HL-60/S4 (cell line): Measurements from ENCODE around the gene TOR4A.
"Not testable (repeated sequence)": the region's sequence is repeated elsewhere in the genome, so short reads cannot be mapped to it uniquely, and the experiment has no call there.

ENCODE experiments used
- in situ Hi-C: fragments of 300-500 bp; cut with MboI; formaldehyde crosslinking; loops from 2 replicates; pipeline ENCODE4 v1.14.3; 2022; ENCODE audit warnings: low sequenced_read_pairs

The TOR4A gene

DNA sequence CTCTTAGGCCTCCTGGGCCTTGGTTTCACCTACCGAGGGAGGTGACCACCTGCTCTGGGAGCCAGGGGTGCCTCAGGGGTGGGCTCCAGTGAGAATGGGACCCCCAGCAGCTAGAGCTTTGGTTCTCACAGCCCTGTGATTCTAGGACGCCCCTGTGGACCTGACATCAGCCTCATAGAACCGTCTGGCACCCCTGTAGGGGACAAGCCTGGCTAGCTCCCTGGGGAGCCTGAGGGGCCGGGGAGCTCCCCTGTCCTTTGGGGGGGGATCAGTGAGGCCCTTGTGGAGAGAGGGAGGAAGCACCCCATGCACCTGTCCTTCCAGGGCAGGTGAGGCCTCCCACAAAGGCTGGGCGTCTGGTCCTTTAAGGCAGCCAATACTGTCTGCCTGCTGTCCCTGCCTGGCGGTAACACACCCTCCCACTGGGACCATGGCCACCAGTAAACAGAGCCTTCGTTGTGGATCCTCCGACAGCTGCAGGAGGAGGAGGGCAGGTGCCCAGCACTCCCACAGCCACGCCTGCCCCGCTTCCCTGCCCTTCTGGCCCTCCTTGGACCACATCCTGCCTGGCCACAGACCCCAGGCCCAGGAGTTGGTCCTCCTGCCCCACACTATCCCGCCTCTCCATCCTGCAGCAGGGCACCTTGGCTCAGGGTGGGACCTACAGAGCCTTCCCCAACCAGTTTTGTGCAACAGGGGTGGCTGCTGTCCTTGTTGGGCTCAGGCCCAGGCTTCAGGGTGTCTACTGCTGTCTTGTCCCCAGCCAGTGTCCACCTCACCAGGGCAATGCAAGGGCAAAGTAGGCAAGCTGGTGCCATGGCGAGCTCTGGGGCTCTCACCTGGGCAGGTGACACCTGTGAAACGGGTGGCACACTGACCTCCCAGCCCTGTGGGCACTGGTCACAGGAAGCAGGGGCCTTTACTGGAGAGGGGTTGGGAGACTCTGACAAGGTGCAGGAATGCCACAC, 39.5 kb upstream of the TOR4A start:
- in situ Hi-C loops, result no loop called here

DNA sequence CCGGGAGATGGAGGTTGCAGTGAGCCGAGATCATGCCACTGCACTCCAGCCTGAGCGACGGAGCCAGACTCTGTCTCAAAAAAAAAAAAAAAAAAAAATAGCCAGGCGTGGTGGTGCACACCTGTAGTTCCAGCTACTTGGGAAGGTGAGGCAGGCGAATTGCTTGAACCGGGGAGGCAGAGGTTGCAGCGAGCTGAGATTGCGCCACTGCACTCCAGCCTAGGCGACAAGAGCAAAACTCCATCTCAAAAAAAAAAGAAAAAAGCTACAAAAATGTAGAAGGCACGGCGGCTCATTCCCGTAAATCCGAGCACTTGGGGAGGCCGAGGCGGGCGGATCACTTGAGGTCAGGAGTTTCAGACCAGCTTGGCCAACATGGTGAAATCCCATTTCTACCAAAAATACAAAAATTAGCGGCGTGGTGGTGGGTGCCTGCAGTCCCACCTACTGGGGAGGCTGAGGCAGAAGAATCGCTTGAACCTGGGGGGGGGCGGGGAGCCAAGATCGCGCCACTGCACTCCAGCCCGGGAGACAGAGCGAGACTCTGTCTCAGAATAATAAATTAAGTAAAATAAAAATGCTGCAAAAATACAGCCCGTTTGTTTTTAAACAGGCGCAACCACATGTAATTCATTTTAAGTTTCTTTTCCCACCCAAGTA, 37.9 kb upstream of the TOR4A start:
- in situ Hi-C loops, result not testable (repeated sequence)

DNA sequence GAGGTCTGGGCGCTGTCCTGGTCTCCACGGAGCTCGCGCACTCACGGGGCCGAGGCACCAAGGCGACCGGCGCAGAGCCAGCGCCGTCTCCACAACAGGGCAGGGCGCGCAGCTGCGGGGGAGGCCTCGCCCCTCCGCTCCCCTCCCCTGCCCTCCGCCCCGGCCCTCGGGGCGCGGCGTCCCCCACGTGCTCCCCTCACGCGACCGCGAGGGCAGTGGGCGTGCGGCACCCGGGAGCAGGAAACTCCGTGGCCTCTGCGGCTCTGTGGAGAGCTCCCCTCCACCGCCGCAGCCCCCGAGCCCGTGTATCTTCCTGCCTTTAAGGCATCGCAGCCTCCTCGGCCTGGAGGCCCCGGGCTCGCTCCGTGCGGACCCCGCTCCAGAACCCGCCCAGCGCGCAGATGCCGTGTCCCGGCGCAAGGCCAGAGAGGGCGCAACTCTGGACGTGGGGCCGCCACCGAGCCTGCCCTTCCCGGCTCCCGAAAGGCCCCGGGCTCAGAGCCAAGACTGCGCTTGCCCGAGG, 37.1 kb upstream of the TOR4A start:
- in situ Hi-C loops, result no loop called here

DNA sequence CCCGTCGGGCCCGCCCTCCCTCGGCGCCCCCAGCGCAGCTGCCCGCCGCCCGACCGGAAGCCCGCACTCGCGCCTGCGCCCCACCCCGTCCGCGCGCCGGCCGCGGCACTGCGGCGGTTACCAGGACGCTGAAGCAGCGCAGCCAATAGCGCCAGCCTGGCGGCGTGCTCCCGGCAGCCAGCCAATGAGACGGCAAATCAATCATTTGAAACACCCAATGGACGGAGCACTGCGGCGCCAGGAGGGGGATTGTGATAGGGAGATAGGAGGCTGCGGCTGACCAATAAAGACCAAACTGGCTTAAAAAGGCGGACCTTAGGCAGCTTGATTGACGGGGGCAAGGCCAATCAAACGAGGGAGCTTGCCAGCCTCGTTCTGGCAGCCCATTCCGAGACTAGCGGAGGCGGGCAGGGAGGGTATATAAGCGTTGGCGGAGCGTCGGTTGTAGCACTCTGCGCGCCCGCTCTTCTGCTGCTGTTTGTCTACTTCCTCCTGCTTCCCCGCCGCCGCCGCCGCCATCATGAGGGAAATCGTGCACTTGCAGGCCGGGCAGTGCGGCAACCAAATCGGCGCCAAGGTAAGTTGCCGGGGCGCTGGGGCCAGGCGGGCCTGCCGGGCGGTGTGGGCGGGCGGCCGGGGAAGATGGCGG, 36.6 kb upstream of the TOR4A start, which contains the start of gene TUBB4B:
Gene TUBB4B, plus strand, starts transcription at position 447 of the 649 bp plus-strand sequence. Its CDS starts 74 bp downstream, at position 521.
- in situ Hi-C loops, result no loop called here

- in situ Hi-C loops, result no loop called here
Measured at GRCh38 chr9:137241490-137242268, 35.8 kb upstream of the TOR4A start.

- in situ Hi-C loops, result no loop called here
Measured at GRCh38 chr9:137242269-137243203, 35.0 kb upstream of the TOR4A start.

GRCh38 chr9:137243266-137243625, 34.3 kb upstream of the TOR4A start:
- in situ Hi-C loops, result not testable (repeated sequence)

- in situ Hi-C loops, result no loop called here
Measured at GRCh38 chr9:137243626-137244485, 33.7 kb upstream of the TOR4A start.

DNA sequence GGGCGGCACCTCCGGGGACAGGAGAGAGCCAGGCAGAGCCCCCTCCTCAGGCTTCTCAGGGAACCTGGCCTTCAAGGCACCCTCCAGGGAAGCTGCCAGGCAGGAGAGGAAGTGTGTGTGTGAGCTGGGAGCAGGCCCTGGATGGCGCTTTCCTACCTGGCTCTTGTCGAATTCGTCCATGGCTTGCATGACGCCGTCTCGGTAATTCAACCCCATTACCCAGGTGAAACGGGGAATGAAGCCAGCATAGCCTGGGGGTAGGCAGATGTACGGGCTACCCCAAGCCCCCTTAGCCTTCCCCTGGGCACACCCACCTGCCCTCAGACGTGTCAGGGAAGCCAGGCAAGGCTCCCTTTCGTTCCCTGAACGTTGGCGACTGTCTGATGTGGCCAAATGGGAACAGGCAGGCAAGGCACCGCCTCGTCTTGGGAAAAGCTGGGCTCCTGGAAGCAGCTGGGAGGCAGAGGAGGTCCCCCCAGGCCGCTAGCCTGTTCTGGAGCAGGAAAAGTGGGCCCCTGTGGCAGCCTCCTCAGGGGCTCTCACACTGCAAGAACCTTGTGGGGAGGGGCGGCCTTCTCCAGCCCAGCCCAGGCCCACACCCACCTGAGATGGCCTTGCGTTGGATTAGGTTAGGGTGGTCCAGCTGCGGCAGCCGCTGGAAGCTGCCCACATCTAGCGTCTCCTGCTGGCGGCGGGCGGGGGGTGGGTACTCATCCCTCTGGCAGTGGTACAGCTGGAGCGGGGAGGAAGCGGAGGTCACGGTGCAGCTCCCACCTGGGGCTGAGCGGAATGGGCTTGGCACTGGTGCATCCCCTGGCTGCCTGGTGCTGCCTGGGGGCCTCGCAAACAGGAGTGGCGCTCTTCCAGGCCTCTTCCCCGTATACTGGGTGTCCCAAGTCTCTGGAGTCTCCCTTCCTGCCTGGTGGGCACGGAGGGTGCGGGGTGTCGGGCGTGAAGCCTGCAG, 32.8 kb upstream of the TOR4A start:
- in situ Hi-C loops, result no loop called here

DNA sequence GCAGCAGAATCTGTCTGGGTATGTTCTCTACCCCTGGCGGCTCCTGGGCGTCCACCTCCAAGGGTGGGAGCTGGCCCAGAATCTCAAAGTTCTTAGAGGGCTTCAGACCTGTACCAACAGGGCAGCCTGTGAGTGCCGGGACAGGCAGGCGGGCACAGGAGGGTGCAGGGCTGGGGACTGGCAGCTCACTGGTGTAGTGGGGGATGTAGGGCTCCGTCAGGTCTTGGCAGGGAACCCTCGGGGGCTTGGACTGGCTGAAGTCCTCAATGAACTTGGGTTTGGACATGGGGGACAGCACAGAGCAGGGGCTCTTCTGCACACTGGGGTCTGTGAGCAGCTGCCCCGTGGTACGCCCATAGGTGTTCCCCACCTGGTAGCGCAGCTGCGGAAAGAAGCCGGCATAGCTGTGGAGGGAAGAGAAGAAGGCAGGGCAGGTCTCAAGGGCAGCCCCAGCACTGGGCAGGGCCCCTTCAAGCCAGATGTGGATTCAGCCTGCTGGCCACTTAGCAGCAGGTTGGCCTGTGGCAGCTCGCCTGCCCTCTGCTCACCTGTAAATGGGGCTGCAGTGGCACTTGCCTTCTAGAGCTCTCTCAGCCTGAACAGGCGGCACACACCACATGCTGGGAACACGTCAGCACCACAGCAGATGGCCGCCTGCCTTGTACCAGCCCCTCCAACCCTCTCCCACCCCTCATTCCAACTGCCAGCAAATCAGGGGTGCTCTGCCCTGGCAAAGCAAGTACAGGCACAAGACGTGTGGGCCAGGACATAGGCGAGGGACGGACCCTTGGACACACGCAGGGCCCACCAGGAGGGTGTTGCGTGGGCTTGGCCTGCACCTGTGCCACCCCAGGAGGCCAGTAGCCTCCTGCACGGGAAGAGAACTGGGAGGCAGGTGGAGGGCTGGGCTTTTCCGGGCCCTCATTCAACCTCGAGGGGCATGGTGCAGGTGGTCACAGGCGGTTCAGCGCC, 31.8 kb upstream of the TOR4A start:
- in situ Hi-C loops, result no loop called here

DNA sequence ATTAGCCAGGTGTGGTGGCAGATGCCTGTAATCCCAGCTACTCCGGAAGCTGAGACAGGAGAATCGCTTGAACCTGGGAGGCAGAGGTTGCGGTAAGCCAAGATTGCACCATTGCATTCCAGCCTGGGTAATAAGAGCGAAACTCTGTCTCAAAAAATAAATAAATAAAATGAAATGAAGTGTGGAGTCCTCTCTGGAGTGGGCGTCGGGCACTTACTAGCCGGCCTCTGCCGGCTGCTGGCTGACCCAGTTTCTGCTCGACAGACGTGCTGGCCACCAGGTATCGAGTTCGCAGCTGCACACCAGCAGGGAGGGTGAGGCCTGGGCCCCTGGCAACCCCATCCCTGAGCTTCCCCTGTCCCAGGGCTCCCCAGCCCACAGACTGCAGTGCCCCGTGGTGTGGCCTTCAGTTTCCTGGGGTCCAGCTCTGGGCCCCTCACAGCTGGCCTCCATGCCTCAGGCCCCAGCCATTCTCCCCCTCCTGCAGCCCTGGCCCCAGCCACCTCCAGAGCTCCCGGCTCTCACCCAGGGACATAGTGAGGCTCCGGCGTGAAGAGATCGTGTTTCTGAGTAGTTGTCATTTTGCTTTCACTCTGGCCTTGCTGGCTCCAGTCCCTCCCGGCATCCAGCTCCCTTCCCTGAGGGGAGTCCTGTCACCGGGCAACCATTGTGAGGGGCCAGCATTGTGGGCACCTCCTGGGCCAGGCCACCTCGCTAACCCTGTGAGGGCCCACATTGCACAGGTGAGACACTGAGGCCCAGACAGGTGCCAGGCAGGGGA, 30.2 kb upstream of the TOR4A start:
- in situ Hi-C loops, result no loop called here

DNA sequence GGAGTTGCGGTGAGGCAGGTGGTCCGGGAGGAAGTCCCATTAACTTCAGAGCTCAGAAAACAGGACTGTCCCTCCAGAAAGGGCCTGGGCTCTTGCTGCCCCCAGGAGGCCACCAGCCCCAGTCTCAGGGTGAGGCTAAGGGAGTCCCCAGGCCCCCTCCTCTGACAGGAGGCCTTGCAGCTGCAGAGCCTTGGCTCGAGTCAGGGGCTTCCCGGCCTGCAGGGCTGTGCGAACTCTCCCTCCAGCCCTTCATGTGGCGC, 29.7 kb upstream of the TOR4A start:
- in situ Hi-C loops, result no loop called here

- in situ Hi-C loops, result no loop called here
Measured at GRCh38 chr9:137250329-137251193, 27.0 kb upstream of the TOR4A start.

- in situ Hi-C loops, result no loop called here
Measured at GRCh38 chr9:137251194-137251461, 26.4 kb upstream of the TOR4A start, which contains the start of gene STPG3. STPG3 (plus strand) TSS chr9:137251286; CDS start chr9:137251287, 1 bp downstream.
